Stimulated activated CD8-positive, alpha-beta memory T cell treated with anti-CD3 and anti-CD28 coated beads, Interleukin-15, amount 100 ng/mL, for 1 hour (primary cell): ENCODE data around the gene ATG2B.
"Not testable (repeated sequence)": the region's sequence is repeated elsewhere in the genome, so short reads cannot be mapped to it uniquely, and the experiment has no call there.

Source experiments
- DNase-seq: peaks from one replicate; pipeline ENCODE4 v3.0.0-alpha.2; 2020; ENCODE audit warnings: low read depth

The ATG2B gene

GRCh38 chr14:96370528-96370927 lies 7.4 kb upstream of the ATG2B start:
- DNase-seq: no peak

GRCh38 chr14:96368534-96368933 lies 5.4 kb upstream of the ATG2B start:
- no peak for DNase-seq

- no peak for DNase-seq
Observed at GRCh38 chr14:96364962-96365361, 1.8 kb upstream of the ATG2B start.

GRCh38 chr14:96363751-96364336 lies 703 bp upstream of the ATG2B start:
- peak; percentile 4 for DNase-seq

- DNase-seq: peak; percentile 16
Observed at GRCh38 chr14:96362071-96362964, 823 bp downstream of the ATG2B start.

- DNase-seq: no peak
Observed at GRCh38 chr14:96359959-96360358, 3.2 kb downstream of the ATG2B start.

- DNase-seq: no peak
Observed at GRCh38 chr14:96357216-96357615, 5.9 kb downstream of the ATG2B start.

- DNase-seq: no peak
Observed at GRCh38 chr14:96354246-96354645, 8.9 kb downstream of the ATG2B start.

- no peak for DNase-seq
Observed at GRCh38 chr14:96352708-96353107, 10.4 kb downstream of the ATG2B start.

- no peak for DNase-seq
Observed at GRCh38 chr14:96351986-96352385, 11.2 kb downstream of the ATG2B start.

- DNase-seq: no peak
Observed at GRCh38 chr14:96349286-96350075, 13.7 kb downstream of the ATG2B start.

GRCh38 chr14:96347957-96348356 lies 15.2 kb downstream of the ATG2B start:
- DNase-seq: not testable (repeated sequence)

- no peak for DNase-seq
Observed at GRCh38 chr14:96345669-96346068, 17.5 kb downstream of the ATG2B start.

GRCh38 chr14:96341323-96341722 lies 21.8 kb downstream of the ATG2B start:
- DNase-seq: no peak

- DNase-seq: no peak
Observed at GRCh38 chr14:96338551-96338950, 24.6 kb downstream of the ATG2B start.

GRCh38 chr14:96324219-96324618 lies 38.9 kb downstream of the ATG2B start:
- DNase-seq: no peak

GRCh38 chr14:96320605-96321004 lies 42.5 kb downstream of the ATG2B start:
- DNase-seq: no peak

- DNase-seq: no peak
Observed at GRCh38 chr14:96318836-96319235, 44.3 kb downstream of the ATG2B start.

GRCh38 chr14:96316087-96316486 lies 47.1 kb downstream of the ATG2B start:
- DNase-seq: no peak

GRCh38 chr14:96310906-96311305 lies 52.2 kb downstream of the ATG2B start:
- DNase-seq: no peak

GRCh38 chr14:96309896-96310330 lies 53.2 kb downstream of the ATG2B start:
- no peak for DNase-seq

- DNase-seq: no peak
Observed at GRCh38 chr14:96309133-96309895, 53.8 kb downstream of the ATG2B start.
